Kidney (tissue), 14 donors: ENCODE results near the gene FUT8. TPM values are rescaled to one million over a fixed set of nuclear protein-coding genes. Genes with fewer than 3 reads are reported as not detected.

Experiments used
- DNase-seq, 5 donors: peaks; one replicate each; pipeline ENCODE4 v3.0.0-alpha.2; 2013 to 2020
- FAIRE-seq: peaks from 2 replicates; lab custom pipeline; 2012; peaks lifted over from hg19 to GRCh38; lab: Jason Lieb, UNC
- H3K27ac ChIP-seq, 2 donors: one replicate each; pipeline ENCODE4 v1.7.0; 2013; ENCODE audit warnings: low read depth in 2 of 2, low read length in 2 of 2, inconsistent platforms in 1 of 2
- H3K27me3 ChIP-seq: one replicate; pipeline ENCODE4 v1.7.1; 2013; ENCODE audit warnings: low read length, inconsistent platforms; ENCODE audit not compliant: control insufficient read depth, insufficient read depth
- H3K36me3 ChIP-seq, 3 donors: one replicate each; pipeline versions ENCODE4 v1.7.0 to v1.7.1; 2013; ENCODE audit warnings: low read length in 3 of 3, control low read depth in 1 of 3, inconsistent platforms in 1 of 3; ENCODE audit not compliant: insufficient read depth in 3 of 3, control insufficient read depth in 2 of 3
- H3K4me1 ChIP-seq, 3 donors: one replicate each; pipeline versions ENCODE4 v1.7.0 to v1.7.1; 2013; ENCODE audit warnings: low read length in 3 of 3, inconsistent platforms in 1 of 3, low read depth in 1 of 3; ENCODE audit not compliant: control insufficient read depth in 2 of 3, insufficient read depth in 2 of 3
- H3K4me3 ChIP-seq, 3 donors: one replicate each; pipeline versions ENCODE4 v1.7.0 to v1.8.1; 2013; ENCODE audit warnings: low read length in 3 of 3, control low read depth in 1 of 3, inconsistent platforms in 1 of 3
- H3K9ac ChIP-seq, 3 donors: one replicate each; pipeline versions ENCODE4 v1.7.0 to v1.7.1; 2013; ENCODE audit warnings: low read length in 3 of 3, control low read depth in 1 of 3, inconsistent platforms in 1 of 3
- H3K9me3 ChIP-seq, 3 donors: one replicate each; pipeline versions ENCODE4 v1.7.0 to v1.7.1; 2013; ENCODE audit warnings: low read length in 3 of 3, control low read depth in 1 of 3, inconsistent platforms in 1 of 3; ENCODE audit not compliant: control insufficient read depth in 2 of 3, insufficient read depth in 1 of 3
- CTCF ChIP-seq: IDR thresholded peaks from 3 replicates; pipeline ENCODE4 v1.5.1; 2012; ENCODE audit warnings: mild to moderate bottlenecking, moderate library complexity, borderline replicate concordance; ENCODE audit not compliant: insufficient read depth; ENCODE audit errors: extremely low read depth
- intact Hi-C: fragments of 100-400 bp; cut with DNase I; formaldehyde crosslinking; loops from one replicate; pipeline ENCODE4 v1.11.1; 2022
- polyA plus RNA-seq: library from polyadenylated mRNA; stranded (reverse); fragments of 350-450 nt; fragmentation: Illumina TruSeq; extraction: RNeasy Lipid Tissue Mini Kit (QIAGEN cat#74804); gene quantifications from one replicate; pipeline ENCODE4 v1.2.3, GENCODE V29; 2014; ENCODE audit warnings: low read depth, low replicate concordance; ENCODE audit not compliant: insufficient read depth
- total RNA-seq: library from RNA; stranded (reverse); fragmentation: NEBNext Ultra II Directional; extraction: Animal tissue kit (Norgen Biotek cat#: 25700); gene quantifications from one replicate; pipeline ENCODE4 v1.2.1, GENCODE V29; 2021
- donor health status: control.
- donor health status: control.
- donor health status: control.
- donor health status: control.
- donor health status: control.
- donor health status: DM: yes; HTN: yes; CAD: no.
- donor health status: Normal renal cell carcinoma (clear cell type).

FUT8 gene
- total and polyA plus RNA-seq, 2 donors from 2014 or later, result 8.2 to 49.6 TPM

GRCh38 chr14:65509842-65510241, 97.3 kb downstream of the FUT8 start:
- Histone ChIP-seq H3K27me3 (no peaks in the 10 kb centered on the region), H3K9me3 (peaks cover 0 to 4% (median 2%) of the 10 kb centered on the region in 3 donors), H3K27ac (no peak overlapping the region), H3K4me1 (no peaks in the 10 kb centered on the region), H3K4me3 (no peak overlapping the region), H3K9ac (no peak overlapping the region), H3K36me3 (no peaks in the 10 kb centered on the region)
- intact Hi-C loops, result no loop called here
- DNase-seq (no peak), FAIRE-seq (no peak)
- no peak for TF ChIP-seq CTCF

DNA sequence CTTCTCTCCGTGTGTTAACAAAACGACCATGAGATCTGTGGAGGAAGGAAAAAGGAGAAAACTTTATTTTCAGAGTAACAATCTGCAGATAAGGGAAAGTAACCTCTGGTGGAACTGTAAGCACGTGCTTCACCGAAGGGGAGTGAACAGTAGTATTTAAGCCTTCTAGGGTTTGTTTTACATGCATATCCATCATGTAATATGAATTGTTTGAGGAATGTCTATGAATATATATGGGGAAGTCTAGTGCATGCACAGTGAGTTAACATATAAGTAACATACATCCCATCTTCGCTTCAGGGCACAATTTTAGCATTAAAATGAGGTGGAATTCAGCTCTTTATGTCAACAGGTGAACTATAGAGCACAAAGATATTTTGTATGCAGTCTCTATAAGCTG, 101.1 kb downstream of the FUT8 start:
- FAIRE-seq, result no peak
- no peak for TF ChIP-seq CTCF
- no peak overlapping the region for H3K27ac ChIP-seq

GRCh38 chr14:65517635-65518542, 105.4 kb downstream of the FUT8 start:
- H3K27ac ChIP-seq, result no peak overlapping the region
- FAIRE-seq (no peak), DNase-seq (no peak)
- H3K27me3 ChIP-seq, result no peaks in the 10 kb centered on the region
- no peak overlapping the region for H3K4me3 ChIP-seq
- no peaks in the 10 kb centered on the region for H3K36me3 ChIP-seq
- intact Hi-C loops, result no loop called here
- H3K4me1 ChIP-seq, result no peaks in the 10 kb centered on the region
- H3K9ac ChIP-seq, result no peak overlapping the region
- no peaks in the 10 kb centered on the region for H3K9me3 ChIP-seq
- TF ChIP-seq CTCF, result no peak

More for the DNA sequence above, 101.1 kb downstream of the FUT8 start:
- no peaks in the 10 kb centered on the region for H3K4me1 ChIP-seq
- no peak overlapping the region for H3K9ac ChIP-seq
- peaks cover 0 to 4% (median 2%) of the 10 kb centered on the region in 3 donors for H3K9me3 ChIP-seq
- no peaks in the 10 kb centered on the region for H3K36me3 ChIP-seq
- no peaks in the 10 kb centered on the region for H3K27me3 ChIP-seq
- no peak for DNase-seq
- intact Hi-C loops, result no loop called here
- H3K4me3 ChIP-seq, result no peak overlapping the region
